IMR-90 (cell line): ENCODE measurements around the gene TVP23A. TPM values are rescaled to one million over a fixed set of nuclear protein-coding genes. Genes with fewer than 3 reads are reported as not detected.
A peak's percentile ranks its signal among the peaks of the same experiment; 100 is the strongest.

Source experiments
- ATAC-seq: fragments of 200-7000 bp; cut with Tn5 transposase; 2 replicates; pipeline ENCODE4 v1.9.1; 2020; ENCODE audit warnings: low read depth, mild to moderate bottlenecking, moderate library complexity
- BruUV-seq: library from RNA; stranded (reverse); fragments of 400-500 nt; replicated peaks from 2 replicates; lab custom pipeline; 2021; lab: Mats Ljungman, UMichigan
- CTCF ChIA-PET: fragments of 300-600 bp; formaldehyde crosslinking; extraction: SDS; loops from one replicate; lab custom pipeline; 2021; ENCODE audit warnings: antibody characterized with exemption; lab: Yijun Ruan, JAX
- POLR2A ChIA-PET: fragments of 300-600 bp; sonication (Branson Sonifier 250); formaldehyde crosslinking; loops from one replicate; lab custom pipeline; 2022; ENCODE audit warnings: antibody characterized with exemption; ENCODE audit not compliant: unreplicated experiment; lab: Charles Lee
- DNase-seq: peaks from one replicate; pipeline ENCODE4 v3.0.0; 2013
- H2AFZ ChIP-seq: replicated peaks from 2 replicates; pipeline ENCODE3; 2013; ENCODE audit warnings: low read length, mild to moderate bottlenecking; ENCODE audit not compliant: poor library complexity
- H2AK5ac ChIP-seq: 2 replicates; pipeline ENCODE4 v1.6.1; 2013; ENCODE audit warnings: low read depth, low read length, inconsistent platforms
- H2AK9ac ChIP-seq: replicated peaks from 2 replicates; pipeline ENCODE3; 2013; ENCODE audit warnings: mild to moderate bottlenecking, low read depth, low read length, moderate library complexity; ENCODE audit not compliant: poor library complexity
- H2BK120ac ChIP-seq: 2 replicates; pipeline ENCODE4 v1.6.1; 2013; ENCODE audit warnings: low read depth, low read length, inconsistent platforms
- H2BK15ac ChIP-seq: 3 replicates; pipeline ENCODE4 v1.6.1; 2013; ENCODE audit warnings: low read depth, low read length, inconsistent platforms
- H2BK20ac ChIP-seq: 2 replicates; pipeline ENCODE4 v1.6.1; 2013; ENCODE audit warnings: low read depth, mild to moderate bottlenecking, inconsistent platforms, low read length, moderate library complexity
- H2BK5ac ChIP-seq: 2 replicates; pipeline ENCODE4 v1.6.1; 2013; ENCODE audit warnings: mild to moderate bottlenecking, low read depth, low read length, inconsistent platforms; ENCODE audit not compliant: poor library complexity, severe bottlenecking
- H3K14ac ChIP-seq: replicated peaks from 2 replicates; pipeline ENCODE4 v1.6.1; 2013; ENCODE audit warnings: low read depth, low read length, inconsistent platforms
- H3K18ac ChIP-seq: 2 replicates; pipeline ENCODE4 v1.6.1; 2013; ENCODE audit warnings: low read depth, low read length, control low read depth
- H3K23ac ChIP-seq: 2 replicates; pipeline ENCODE4 v1.6.1; 2013; ENCODE audit warnings: low read depth, low read length, inconsistent platforms
- H3K27ac ChIP-seq: 2 replicates; pipeline ENCODE4 v1.5.1; 2013; ENCODE audit warnings: mild to moderate bottlenecking, control low read depth, low read length; ENCODE audit not compliant: insufficient read depth
- H3K27me3 ChIP-seq: 2 replicates; pipeline ENCODE4 v1.6.1; 2013; ENCODE audit warnings: low read length; ENCODE audit not compliant: control insufficient read depth, insufficient read depth
- H3K36me3 ChIP-seq: 2 replicates; pipeline ENCODE4 v1.6.1; 2013; ENCODE audit warnings: low read length, mixed read lengths; ENCODE audit not compliant: control insufficient read depth, insufficient read depth
- H3K4ac ChIP-seq: 2 replicates; pipeline ENCODE4 v1.6.1; 2013; ENCODE audit warnings: low read depth, low read length, inconsistent platforms
- H3K4me1 ChIP-seq: 2 replicates; pipeline ENCODE4 v1.6.1; 2013; ENCODE audit warnings: low read length, mixed read lengths; ENCODE audit not compliant: control insufficient read depth, insufficient read depth
- H3K4me2 ChIP-seq: 2 replicates; pipeline ENCODE4 v1.6.1; 2013; ENCODE audit warnings: low read depth, mild to moderate bottlenecking, control low read depth, low read length, moderate library complexity
- H3K4me3 ChIP-seq: 2 replicates; pipeline ENCODE4 v1.5.1; 2013; ENCODE audit warnings: low read depth, mild to moderate bottlenecking, control low read depth, low read length, moderate library complexity; ENCODE audit not compliant: insufficient read depth
- H3K56ac ChIP-seq: 2 replicates; pipeline ENCODE4 v1.6.1; 2013; ENCODE audit warnings: low read length, inconsistent platforms; ENCODE audit not compliant: insufficient read depth; ENCODE audit errors: extremely low read depth
- H3K79me1 ChIP-seq, 2 experiments: 2 replicates each; pipeline ENCODE4 v1.6.1; 2013; ENCODE audit warnings: low read length in 2 of 2, inconsistent platforms in 1 of 2, low read depth in 1 of 2
- H3K9ac ChIP-seq: 2 replicates; pipeline ENCODE4 v1.6.1; 2013; ENCODE audit warnings: low read depth, low read length, control low read depth
- H3K9me1 ChIP-seq: 2 replicates; pipeline ENCODE4 v1.6.1; 2013; ENCODE audit warnings: low read length, inconsistent platforms; ENCODE audit not compliant: insufficient read depth
- H3K9me3 ChIP-seq: 2 replicates; pipeline ENCODE4 v1.6.1; 2013; ENCODE audit warnings: low read length; ENCODE audit not compliant: control insufficient read depth, insufficient read depth
- H4K20me1 ChIP-seq: 2 replicates; pipeline ENCODE4 v1.6.1; 2013; ENCODE audit warnings: low read length, inconsistent platforms; ENCODE audit not compliant: insufficient read depth
- H4K5ac ChIP-seq: 2 replicates; pipeline ENCODE4 v1.6.1; 2013; ENCODE audit warnings: mild to moderate bottlenecking, low read depth, low read length, control low read depth
- H4K8ac ChIP-seq, 2 experiments: 2 replicates each; pipeline ENCODE4 v1.6.1; 2013; ENCODE audit warnings: low read depth in 2 of 2, low read length in 2 of 2, control low read depth in 1 of 2, inconsistent platforms in 1 of 2
- H4K91ac ChIP-seq: 2 replicates; pipeline ENCODE4 v1.6.1; 2013; ENCODE audit warnings: low read depth, low read length, inconsistent platforms; ENCODE audit not compliant: insufficient read depth
- NFE2L2 ChIP-seq: fragments of 150-350 bp; IDR thresholded peaks from 2 replicates; pipeline ENCODE4 v1.6.1; 2016; ENCODE audit warnings: low read depth, mild to moderate bottlenecking, low read length
- POLR2A ChIP-seq: IDR thresholded peaks from 2 replicates; pipeline ENCODE4 v1.6.1; 2012; ENCODE audit warnings: mild to moderate bottlenecking, low read depth, low read length
- WGBS, 2 experiments: methylation state at CpG; one replicate each; pipeline versions ENCODE4 v1.1.5 to v1.1.7; 2013; ENCODE audit warnings: missing lambda C conversion rate in 2 of 2; ENCODE audit not compliant: insufficient read length in 1 of 2; ENCODE audit errors: extremely low coverage in 2 of 2; 5-methylcytosine and 5-hydroxymethylcytosine counted together
- dilution Hi-C: fragments of 300-500 bp; cut with HindIII; formaldehyde crosslinking; loops from one replicate; pipeline ENCODE4 v1.14.3; 2018; ENCODE audit warnings: low sequenced_read_pairs; ENCODE audit not compliant: unreplicated experiment
- in situ Hi-C: fragments of 300-500 bp; cut with MboI; formaldehyde crosslinking; loops from 3 replicates; pipeline ENCODE4 v1.14.3; 2019; ENCODE audit warnings: low sequenced_read_pairs, inconsistent platforms, mixed read lengths
- intact Hi-C: fragments of 100-400 bp; cut with micrococcal nuclease; formaldehyde crosslinking; loops from 2 replicates; pipeline ENCODE4 v1.10.0; 2022
- polyA plus RNA-seq, 3 experiments: library from polyadenylated mRNA; depleted of rRNA; stranded (reverse); fragments of >200 nt; gene quantifications; 2 replicates each; pipeline ENCODE4 v1.2.3, GENCODE V29; 2012; ENCODE audit warnings: low replicate concordance in 1 of 3
- total RNA-seq: library from RNA; depleted of rRNA; stranded (reverse); fragments of >200 nt; gene quantifications from 2 replicates; pipeline ENCODE4 v1.2.3, GENCODE V29; 2012
- TF ChIP-seq, protein P1 (sequence below): conservative IDR thresholded peaks from 2 replicates; pipeline ENCODE4 v1.5.1; 2012; ENCODE audit warnings: mild to moderate bottlenecking, low read depth, low read length, improper control_type of control experiment

Gene TVP23A
- total and polyA plus RNA-seq, 2 of the 4 experiments (the other 2 are of a cell fraction): not detected

DNA sequence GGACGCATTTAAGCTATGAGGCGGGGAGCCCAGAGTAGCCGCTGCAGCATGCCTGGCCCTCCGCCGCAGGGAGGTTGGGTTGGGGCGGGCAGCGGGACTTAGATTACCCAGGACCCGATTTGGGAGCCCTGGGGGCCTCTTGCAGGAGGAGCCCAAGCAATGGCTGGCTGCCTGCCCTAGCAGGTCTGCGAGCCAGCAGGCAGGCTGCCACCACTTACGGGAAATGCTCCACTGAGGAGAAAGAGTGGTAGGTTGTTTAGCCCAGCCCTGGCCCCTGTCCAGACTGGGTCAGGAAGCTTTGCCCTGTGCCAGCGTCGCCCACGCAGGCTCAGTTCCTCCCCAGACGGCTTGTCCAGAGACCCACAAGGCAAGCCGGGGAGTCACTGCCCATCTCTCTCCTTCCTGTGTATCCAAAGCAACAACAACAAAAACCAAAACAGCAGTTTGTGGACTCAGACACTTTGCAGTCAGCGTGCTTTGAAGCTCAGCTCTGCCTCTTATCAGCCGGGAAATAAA is 10.3 kb upstream of the TVP23A start:
- WGBS, 2 experiments: 0% methylated on average over 7 of the region's 17 CpGs; no CpG with 5 or more reads in 1 of the 2 experiments
- Histone ChIP-seq H2AK5ac (no peak overlapping the region), H3K23ac (no peak overlapping the region), H2BK120ac (no peak overlapping the region), H2BK20ac (no peak overlapping the region), H4K20me1 (no peaks in the 10 kb centered on the region), H2BK5ac (no peak overlapping the region), H2BK15ac (no peak overlapping the region), H3K18ac (no peak overlapping the region), H3K79me1 (no peaks in the 10 kb centered on the region), H2AFZ (peak overlapping the region; percentile 84), H3K9me3 (no peaks in the 10 kb centered on the region), H3K27ac (no peak overlapping the region; the same call in 1 of the 2 replicates), H3K4me3 (no peak overlapping the region), H3K4me1 (peaks cover 13% of the 10 kb centered on the region; the same call in 1 of the 2 replicates), H3K27me3 (peaks cover 7% of the 10 kb centered on the region; the same call in 1 of the 2 replicates), H2AK9ac (peak overlapping the region; percentile 55), H3K36me3 (no peaks in the 10 kb centered on the region), H3K9me1 (no peaks in the 10 kb centered on the region), H3K9ac (no peak overlapping the region), H3K14ac (no peak overlapping the region), H3K56ac (no peak overlapping the region), H3K4ac (no peak overlapping the region), H3K4me2 (peak overlapping the region; percentile 48; the same call in 1 of the 2 replicates), H4K91ac (no peak overlapping the region), H4K8ac (no peak overlapping the region), H4K5ac (no peak overlapping the region; the same call in 1 of the 2 replicates)
- no peak for TF ChIP-seq NFE2L2
- no peak for TF ChIP-seq POLR2A
- TF ChIP-seq, protein P1, sequence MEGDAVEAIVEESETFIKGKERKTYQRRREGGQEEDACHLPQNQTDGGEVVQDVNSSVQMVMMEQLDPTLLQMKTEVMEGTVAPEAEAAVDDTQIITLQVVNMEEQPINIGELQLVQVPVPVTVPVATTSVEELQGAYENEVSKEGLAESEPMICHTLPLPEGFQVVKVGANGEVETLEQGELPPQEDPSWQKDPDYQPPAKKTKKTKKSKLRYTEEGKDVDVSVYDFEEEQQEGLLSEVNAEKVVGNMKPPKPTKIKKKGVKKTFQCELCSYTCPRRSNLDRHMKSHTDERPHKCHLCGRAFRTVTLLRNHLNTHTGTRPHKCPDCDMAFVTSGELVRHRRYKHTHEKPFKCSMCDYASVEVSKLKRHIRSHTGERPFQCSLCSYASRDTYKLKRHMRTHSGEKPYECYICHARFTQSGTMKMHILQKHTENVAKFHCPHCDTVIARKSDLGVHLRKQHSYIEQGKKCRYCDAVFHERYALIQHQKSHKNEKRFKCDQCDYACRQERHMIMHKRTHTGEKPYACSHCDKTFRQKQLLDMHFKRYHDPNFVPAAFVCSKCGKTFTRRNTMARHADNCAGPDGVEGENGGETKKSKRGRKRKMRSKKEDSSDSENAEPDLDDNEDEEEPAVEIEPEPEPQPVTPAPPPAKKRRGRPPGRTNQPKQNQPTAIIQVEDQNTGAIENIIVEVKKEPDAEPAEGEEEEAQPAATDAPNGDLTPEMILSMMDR: no peak
- dilution Hi-C loops (no loop called here), intact Hi-C loops (no loop called here), in situ Hi-C loops (no loop called here)
- ATAC-seq: peak; percentile 61
- no TSS peak for BruUV-seq
- CTCF ChIA-PET: no interaction called here
- peak; percentile 53 for DNase-seq
- POLR2A ChIA-PET: no interaction called here
